ENCODE results near the gene MMP2. TPM values are rescaled to one million over a fixed set of nuclear protein-coding genes. Genes with fewer than 3 reads are reported as not detected.

MMP2 gene
- total RNA-seq, 1 experiment from 2014 or later, result 61.3 TPM

GRCh38 chr16:55491691-55492090 lies 12.7 kb downstream of the MMP2 start:
- H3K36me3 Mint-ChIP-seq, result peaks cover 14% of the 10 kb centered on the region
- no peak for TF ChIP-seq FOXK1 (CRISPR knock-in tag; IDR thresholded peaks at IDR 0.05)
- TF ChIP-seq ZNF263 (CRISPR knock-in tag; IDR thresholded peaks at IDR 0.05; ENCODE audit: low read depth), result no peak
- TF ChIP-seq, protein P1, sequence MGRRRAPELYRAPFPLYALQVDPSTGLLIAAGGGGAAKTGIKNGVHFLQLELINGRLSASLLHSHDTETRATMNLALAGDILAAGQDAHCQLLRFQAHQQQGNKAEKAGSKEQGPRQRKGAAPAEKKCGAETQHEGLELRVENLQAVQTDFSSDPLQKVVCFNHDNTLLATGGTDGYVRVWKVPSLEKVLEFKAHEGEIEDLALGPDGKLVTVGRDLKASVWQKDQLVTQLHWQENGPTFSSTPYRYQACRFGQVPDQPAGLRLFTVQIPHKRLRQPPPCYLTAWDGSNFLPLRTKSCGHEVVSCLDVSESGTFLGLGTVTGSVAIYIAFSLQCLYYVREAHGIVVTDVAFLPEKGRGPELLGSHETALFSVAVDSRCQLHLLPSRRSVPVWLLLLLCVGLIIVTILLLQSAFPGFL (CRISPR knock-in tag; IDR thresholded peaks at IDR 0.05; ENCODE audit: borderline replicate concordance), result no peak
- TF ChIP-seq ZNF416 (CRISPR knock-in tag; IDR thresholded peaks at IDR 0.05), result no peak
- TF ChIP-seq ATF2 (CRISPR knock-in tag; IDR thresholded peaks at IDR 0.05; ENCODE audit: borderline replicate concordance, low read depth), result no peak
- no peak for TF ChIP-seq NFE2L1 (CRISPR knock-in tag; IDR thresholded peaks at IDR 0.05)
- TF ChIP-seq MYBL2 (CRISPR knock-in tag; IDR thresholded peaks at IDR 0.05), result no peak
- no peak for TF ChIP-seq EMX1 (CRISPR knock-in tag; IDR thresholded peaks at IDR 0.05)
- no peak for TF ChIP-seq MAX (CRISPR knock-in tag; IDR thresholded peaks at IDR 0.05)
- no peak for TF ChIP-seq SP1 (CRISPR knock-in tag; conservative IDR thresholded peaks at IDR 0.05)
- ChIA-PET POLR2A (no interaction called here), CTCF (interaction anchor here (0.6 to 1.4 kb wide), 2 partner anchors 10 to 204 kb away, joined by 5 to 6 read pairs; no protein-coding TSS in a partner anchor)
- no peak for DNase-seq (ENCODE audit: low spot score)
- H3K9me3 Mint-ChIP-seq, result no peaks in the 10 kb centered on the region
- peaks cover 14% of the 10 kb centered on the region for H3K4me1 Mint-ChIP-seq
- H3K4me3 Mint-ChIP-seq, result no peak overlapping the region
- no peak; the same call in 1 of the 2 replicates for ATAC-seq
- peak overlapping the region; percentile 84; the same call in 1 of the 2 replicates for H3K27ac Mint-ChIP-seq
- no peaks in the 10 kb centered on the region for H3K27me3 Mint-ChIP-seq (ENCODE audit: low read depth)

DNA sequence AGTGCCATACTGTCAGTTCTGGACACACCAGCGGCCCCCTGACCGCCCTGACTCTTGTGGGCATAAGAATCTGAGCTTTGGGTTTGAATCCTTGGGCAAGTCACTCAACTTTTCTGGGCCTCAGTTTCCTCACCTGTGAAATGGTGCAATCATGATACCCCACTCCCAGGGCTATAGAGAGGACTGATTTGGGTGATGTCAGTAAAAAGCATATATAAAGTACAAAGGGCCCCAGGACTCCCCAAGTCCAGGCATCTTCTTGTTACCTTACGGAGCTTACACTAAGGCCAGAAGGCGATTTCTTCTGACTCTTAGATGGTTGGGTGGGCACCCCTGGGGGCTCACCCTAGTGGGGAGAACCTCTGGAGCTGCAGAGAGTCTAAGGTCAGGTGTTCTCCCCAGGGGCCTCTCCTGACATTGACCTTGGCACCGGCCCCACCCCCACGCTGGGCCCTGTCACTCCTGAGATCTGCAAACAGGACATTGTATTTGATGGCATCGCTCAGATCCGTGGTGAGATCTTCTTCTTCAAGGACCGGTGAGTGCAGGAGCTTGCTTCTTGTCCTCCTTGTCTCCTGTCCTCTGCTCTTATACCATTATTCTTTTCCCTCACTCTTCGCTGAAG lies 13.9 kb downstream of the MMP2 start:
- TF ChIP-seq ZNF416 (CRISPR knock-in tag; IDR thresholded peaks at IDR 0.05) (no peak), IRF2 (CRISPR knock-in tag; IDR thresholded peaks at IDR 0.05; ENCODE audit: borderline replicate concordance, low read depth) (no peak), ZNF219 (CRISPR knock-in tag; IDR thresholded peaks at IDR 0.05; ENCODE audit: borderline replicate concordance) (no peak), ZNF317 (CRISPR knock-in tag; IDR thresholded peaks at IDR 0.05; ENCODE audit: borderline replicate concordance, low read depth) (no peak)
- H3K4me1 Mint-ChIP-seq, result peaks cover 14% of the 10 kb centered on the region
- DNase-seq (ENCODE audit: low spot score) (no peak), ATAC-seq (no peak)
- ChIA-PET CTCF (interaction anchor here (1.2 to 1.4 kb wide), 2 partner anchors 9 to 28 kb away, joined by 6 read pairs; no protein-coding TSS in a partner anchor), POLR2A (no interaction called here)
- H3K27ac Mint-ChIP-seq, result no peak overlapping the region
- H3K9me3 Mint-ChIP-seq, result no peaks in the 10 kb centered on the region
- H3K4me3 Mint-ChIP-seq, result no peak overlapping the region
- H3K36me3 Mint-ChIP-seq, result peaks cover 12% of the 10 kb centered on the region
- H3K27me3 Mint-ChIP-seq (ENCODE audit: low read depth), result no peaks in the 10 kb centered on the region

GRCh38 chr16:55494994-55495421 lies 16.0 kb downstream of the MMP2 start:
- CTCF ChIA-PET, result interaction anchor here (1.1 to 1.5 kb wide), 2 partner anchors 30 to 171 kb away, joined by 3 to 14 read pairs; partner anchors contain the start of gene IRX6
- Mint-ChIP-seq H3K36me3 (peaks cover 7% of the 10 kb centered on the region), H3K27me3 (ENCODE audit: low read depth) (no peaks in the 10 kb centered on the region), H3K4me1 (peaks cover 14% of the 10 kb centered on the region), H3K9me3 (no peaks in the 10 kb centered on the region), H3K4me3 (no peak overlapping the region), H3K27ac (0 out of 2 replicates have a peak overlapping the region, but pooled peaks have one; percentile 30)
- DNase-seq (ENCODE audit: low spot score), result no peak
- ATAC-seq, result peak; percentile 81
- POLR2A ChIA-PET, result no interaction called here
- TF ChIP-seq ZBTB21 (CRISPR knock-in tag; IDR thresholded peaks at IDR 0.05; ENCODE audit: borderline replicate concordance), result no peak
- TF ChIP-seq RORB (CRISPR knock-in tag; IDR thresholded peaks at IDR 0.05), result no peak
- TF ChIP-seq TCF7 (CRISPR knock-in tag; IDR thresholded peaks at IDR 0.05; ENCODE audit: low read depth), result no peak
- TF ChIP-seq IRF1 (CRISPR knock-in tag; IDR thresholded peaks at IDR 0.05), result no peak
- TF ChIP-seq, protein P2, sequence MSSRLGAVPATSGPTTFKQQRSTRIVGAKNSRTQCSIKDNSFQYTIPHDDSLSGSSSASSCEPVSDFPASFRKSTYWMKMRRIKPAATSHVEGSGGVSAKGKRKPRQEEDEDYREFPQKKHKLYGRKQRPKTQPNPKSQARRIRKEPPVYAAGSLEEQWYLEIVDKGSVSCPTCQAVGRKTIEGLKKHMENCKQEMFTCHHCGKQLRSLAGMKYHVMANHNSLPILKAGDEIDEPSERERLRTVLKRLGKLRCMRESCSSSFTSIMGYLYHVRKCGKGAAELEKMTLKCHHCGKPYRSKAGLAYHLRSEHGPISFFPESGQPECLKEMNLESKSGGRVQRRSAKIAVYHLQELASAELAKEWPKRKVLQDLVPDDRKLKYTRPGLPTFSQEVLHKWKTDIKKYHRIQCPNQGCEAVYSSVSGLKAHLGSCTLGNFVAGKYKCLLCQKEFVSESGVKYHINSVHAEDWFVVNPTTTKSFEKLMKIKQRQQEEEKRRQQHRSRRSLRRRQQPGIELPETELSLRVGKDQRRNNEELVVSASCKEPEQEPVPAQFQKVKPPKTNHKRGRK (CRISPR knock-in tag; IDR thresholded peaks at IDR 0.05; ENCODE audit: borderline replicate concordance), result no peak
- TF ChIP-seq CBFB (CRISPR knock-in tag; IDR thresholded peaks at IDR 0.05; ENCODE audit: low read depth), result no peak
- TF ChIP-seq IRF2 (CRISPR knock-in tag; IDR thresholded peaks at IDR 0.05; ENCODE audit: borderline replicate concordance, low read depth), result no peak
- no peak for TF ChIP-seq CREM (CRISPR knock-in tag; IDR thresholded peaks at IDR 0.05)
- TF ChIP-seq, protein P3, sequence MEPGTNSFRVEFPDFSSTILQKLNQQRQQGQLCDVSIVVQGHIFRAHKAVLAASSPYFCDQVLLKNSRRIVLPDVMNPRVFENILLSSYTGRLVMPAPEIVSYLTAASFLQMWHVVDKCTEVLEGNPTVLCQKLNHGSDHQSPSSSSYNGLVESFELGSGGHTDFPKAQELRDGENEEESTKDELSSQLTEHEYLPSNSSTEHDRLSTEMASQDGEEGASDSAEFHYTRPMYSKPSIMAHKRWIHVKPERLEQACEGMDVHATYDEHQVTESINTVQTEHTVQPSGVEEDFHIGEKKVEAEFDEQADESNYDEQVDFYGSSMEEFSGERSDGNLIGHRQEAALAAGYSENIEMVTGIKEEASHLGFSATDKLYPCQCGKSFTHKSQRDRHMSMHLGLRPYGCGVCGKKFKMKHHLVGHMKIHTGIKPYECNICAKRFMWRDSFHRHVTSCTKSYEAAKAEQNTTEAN (CRISPR knock-in tag; IDR thresholded peaks at IDR 0.05), result no peak
- TF ChIP-seq ZMAT4 (CRISPR knock-in tag; IDR thresholded peaks at IDR 0.05), result no peak
- TF ChIP-seq SMAD4 (CRISPR knock-in tag; IDR thresholded peaks at IDR 0.05), result no peak
- no peak for TF ChIP-seq TEAD1 (CRISPR knock-in tag; IDR thresholded peaks at IDR 0.05)
- TF ChIP-seq FOXK1 (CRISPR knock-in tag; IDR thresholded peaks at IDR 0.05), result no peak
- TF ChIP-seq GABPB1 (CRISPR knock-in tag; IDR thresholded peaks at IDR 0.05), result no peak
- TF ChIP-seq MYBL2 (CRISPR knock-in tag; IDR thresholded peaks at IDR 0.05), result no peak

Data from WTC11 (cell line).